HG02763 (cell line): ENCODE results near the gene FANCE.

ENCODE experiments used
- ATAC-seq: cut with Tn5 transposase; IDR thresholded peaks from one replicate; pipeline ENCODE4 v1.9.1; 2021; ENCODE audit warnings: mild to moderate bottlenecking, moderate library complexity; ENCODE audit not compliant: unreplicated experiment

Gene FANCE

GRCh38 chr6:35483490-35483889 lies 31.4 kb downstream of the FANCE start:
- ATAC-seq = no peak

- no peak for ATAC-seq
Measured at GRCh38 chr6:35483893-35484645, 31.9 kb downstream of the FANCE start.

GRCh38 chr6:35484921-35485392 lies 32.8 kb downstream of the FANCE start:
- no peak for ATAC-seq

- no peak for ATAC-seq
Measured at GRCh38 chr6:35485402-35485877, 33.3 kb downstream of the FANCE start.

GRCh38 chr6:35486005-35486925 lies 34.1 kb downstream of the FANCE start:
- no peak for ATAC-seq

- no peak for ATAC-seq
Measured at GRCh38 chr6:35487658-35488516, 35.7 kb downstream of the FANCE start.

GRCh38 chr6:35488517-35488862 lies 36.4 kb downstream of the FANCE start:
- ATAC-seq = no peak

DNA sequence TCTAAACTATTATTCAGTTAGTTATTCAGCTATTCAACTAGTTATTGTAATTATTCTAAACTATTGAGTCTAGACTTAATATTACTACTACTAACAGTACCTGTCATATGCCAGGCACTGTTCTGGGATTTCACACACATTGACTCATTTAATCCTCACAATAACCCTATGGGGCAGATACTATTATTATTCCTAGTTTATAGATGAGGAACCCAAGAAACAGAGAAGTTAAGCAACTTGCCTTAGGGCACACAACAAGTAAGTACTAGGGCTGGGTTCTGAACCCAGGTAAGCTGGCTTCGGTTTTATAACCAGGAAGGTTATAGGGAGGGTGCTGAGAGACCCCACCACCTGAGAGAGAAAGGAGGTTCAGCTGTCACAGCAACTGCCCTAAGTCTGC lies 36.9 kb downstream of the FANCE start:
- ATAC-seq = no peak

- ATAC-seq = no peak
Measured at GRCh38 chr6:35489995-35490791, 38.1 kb downstream of the FANCE start.

DNA sequence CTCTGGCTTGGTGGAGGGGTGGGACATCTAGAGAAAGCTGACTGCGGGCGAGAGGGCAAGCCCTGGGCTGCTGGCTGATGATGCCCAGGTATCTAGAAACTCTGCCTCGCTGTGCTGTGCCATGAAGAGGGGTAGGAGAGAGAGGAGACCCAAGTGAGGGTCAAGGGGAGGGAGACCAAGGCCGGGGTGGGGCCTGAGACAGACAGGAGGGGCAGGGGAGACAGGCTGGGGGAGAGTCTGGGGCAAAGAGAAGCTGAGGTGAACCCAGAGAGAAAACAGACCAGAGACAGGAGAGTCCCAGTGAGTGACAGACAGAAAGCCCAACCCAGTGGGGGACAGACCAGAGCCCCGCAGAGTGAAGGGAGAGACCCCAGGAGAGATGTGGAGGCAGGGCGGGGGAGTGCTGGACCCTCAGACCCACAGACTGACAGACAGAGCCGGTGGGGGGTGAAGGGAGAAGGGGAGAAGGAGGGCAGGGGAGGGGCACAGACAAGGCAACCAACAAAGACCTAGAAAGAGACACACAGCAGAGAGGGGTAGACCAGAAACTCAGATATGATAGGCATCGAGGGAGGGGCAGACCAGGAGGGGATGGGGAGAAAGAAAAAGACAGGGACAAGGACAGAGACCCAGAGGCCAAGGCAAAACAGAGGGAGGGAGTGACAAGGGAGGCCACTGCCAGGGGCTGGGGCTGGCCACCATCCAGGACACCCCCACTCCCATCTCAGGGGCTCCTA lies 38.9 kb downstream of the FANCE start:
- no peak for ATAC-seq

- ATAC-seq = no peak
Measured at GRCh38 chr6:35491558-35492257, 39.6 kb downstream of the FANCE start.

DNA sequence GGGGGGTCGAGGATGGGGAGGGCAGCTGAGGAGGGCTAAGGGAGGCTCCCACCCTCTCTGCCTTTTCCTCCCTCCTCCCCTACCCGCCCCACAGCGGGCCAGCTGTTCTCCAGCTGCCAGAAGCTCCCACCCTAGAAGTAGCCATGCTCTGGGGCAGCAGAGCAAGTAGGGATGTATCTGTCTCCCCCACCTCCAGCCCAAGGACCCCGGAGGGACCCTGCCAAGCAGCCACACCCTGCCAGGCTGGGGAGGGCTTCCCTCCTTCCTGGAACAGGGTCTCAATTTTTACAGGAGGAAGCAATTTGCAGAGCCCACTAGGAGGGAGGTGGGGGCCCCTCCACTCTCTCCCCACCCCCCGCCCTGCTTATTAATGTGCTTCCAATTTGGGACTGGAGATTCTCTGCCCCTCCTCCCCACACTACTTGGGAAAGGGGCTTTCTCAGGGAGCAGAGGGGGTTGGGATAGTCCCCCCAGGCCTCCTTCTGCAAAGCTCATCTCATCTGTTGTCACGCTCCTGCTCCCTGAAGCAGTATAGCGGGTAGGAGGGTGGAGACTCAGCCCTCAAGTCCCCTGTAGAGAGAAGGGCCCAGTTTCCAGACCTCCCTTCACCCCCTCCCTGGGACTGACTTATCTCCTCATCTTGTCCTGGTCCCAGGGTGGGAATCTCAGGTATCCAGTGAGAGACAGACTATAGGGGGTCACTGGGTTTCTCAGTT lies 40.3 kb downstream of the FANCE start:
- ATAC-seq = no peak

DNA sequence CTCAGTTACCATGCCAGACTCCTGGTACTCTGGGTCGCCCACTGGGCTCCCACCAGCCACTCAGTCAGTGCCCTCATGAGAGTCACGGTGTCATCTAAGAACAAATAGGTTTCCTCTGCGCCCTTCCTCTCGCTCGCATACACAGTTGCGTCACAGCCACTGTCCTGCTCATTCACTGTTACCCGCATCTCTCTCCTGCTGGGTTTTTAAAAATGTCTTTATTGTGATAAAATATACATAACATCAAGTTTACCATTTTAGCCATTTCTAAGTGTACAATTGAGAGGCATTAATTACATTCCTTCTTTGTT lies 40.8 kb downstream of the FANCE start:
- ATAC-seq = no peak

- no peak for ATAC-seq
Measured at GRCh38 chr6:35493307-35493983, 41.3 kb downstream of the FANCE start.

- ATAC-seq = no peak
Measured at GRCh38 chr6:35494161-35494563, 42.0 kb downstream of the FANCE start.

- no peak for ATAC-seq
Measured at GRCh38 chr6:35495258-35496035, 43.3 kb downstream of the FANCE start.
